Naive thymus-derived CD4-positive, alpha-beta T cell (primary cell): ENCODE results near the gene PTK6. TPM values are rescaled to one million over a fixed set of nuclear protein-coding genes. Genes with fewer than 3 reads are reported as not detected.

ENCODE experiments used
- ATAC-seq: fragments of 150-1000 bp; cut with Tn5 transposase; 2 replicates; pipeline ENCODE4 v1.10.0; 2021; ENCODE audit warnings: mild to moderate bottlenecking, moderate library complexity
- CTCF ChIA-PET: fragments of 350-600 bp; sonication (Branson Sonifier 250); formaldehyde crosslinking; loops from one replicate; lab custom pipeline; 2021; ENCODE audit warnings: antibody characterized with exemption; lab: Charles Lee
- POLR2A ChIA-PET: fragments of 350-600 bp; sonication (Branson Sonifier 250); formaldehyde crosslinking; loops from one replicate; lab custom pipeline; 2021; ENCODE audit warnings: antibody characterized with exemption, inconsistent platforms; lab: Charles Lee
- DNase-seq, 9 donors: peaks; one replicate each; pipeline versions ENCODE4 v3.0.0 to v3.0.0-alpha.2; 2020 to 2022; ENCODE audit warnings: mixed read lengths in 1 of 9
- H3K27ac ChIP-seq: one replicate; pipeline ENCODE4 v1.7.0; 2013; ENCODE audit warnings: mild to moderate bottlenecking, low read depth, low read length, moderate library complexity
- H3K27me3 ChIP-seq, 2 donors: one replicate each; pipeline ENCODE4 v1.7.0; 2013; ENCODE audit warnings: low read length in 2 of 2, mild to moderate bottlenecking in 2 of 2, moderate library complexity in 2 of 2; ENCODE audit not compliant: control insufficient read depth in 2 of 2, insufficient read depth in 2 of 2
- H3K36me3 ChIP-seq, 3 experiments: 1 replicate in 2 of 3; 2 replicates in 1 of 3; pipeline ENCODE4 v1.7.0; 2013; ENCODE audit warnings: low read length in 3 of 3, mild to moderate bottlenecking in 3 of 3, moderate library complexity in 1 of 3; ENCODE audit not compliant: insufficient read depth in 3 of 3, control insufficient read depth in 2 of 3
- H3K4me1 ChIP-seq, 2 donors: one replicate each; pipeline ENCODE4 v1.7.0; 2013; ENCODE audit warnings: low read length in 2 of 2, mild to moderate bottlenecking in 2 of 2, moderate library complexity in 1 of 2; ENCODE audit not compliant: control insufficient read depth in 2 of 2, insufficient read depth in 2 of 2
- H3K4me3 ChIP-seq: 2 replicates; pipeline ENCODE4 v1.7.0; 2013; ENCODE audit warnings: mild to moderate bottlenecking, low read length
- H3K9me3 ChIP-seq, 3 experiments: 1 replicate in 2 of 3; 2 replicates in 1 of 3; pipeline ENCODE4 v1.7.0; 2013; ENCODE audit warnings: low read length in 3 of 3; ENCODE audit not compliant: control insufficient read depth in 2 of 3
- H3K27ac Mint-ChIP-seq, 9 donors: one replicate each; pipeline ENCODE4 v1.8.0; 2020 to 2022; ENCODE audit warnings: mixed read lengths in 9 of 9, mild to moderate bottlenecking in 8 of 9, moderate library complexity in 5 of 9, inconsistent platforms in 2 of 9
- H3K27me3 Mint-ChIP-seq, 5 donors: one replicate each; pipeline ENCODE4 v1.8.0; 2021 to 2022; ENCODE audit warnings: mixed read lengths in 5 of 5, mild to moderate bottlenecking in 1 of 5
- H3K36me3 Mint-ChIP-seq, 5 donors: one replicate each; pipeline ENCODE4 v1.8.0; 2020 to 2022; ENCODE audit warnings: mixed read lengths in 5 of 5, mild to moderate bottlenecking in 3 of 5, inconsistent platforms in 1 of 5
- H3K4me1 Mint-ChIP-seq, 7 donors: one replicate each; pipeline ENCODE4 v1.8.0; 2020 to 2022; ENCODE audit warnings: mixed read lengths in 7 of 7, mild to moderate bottlenecking in 3 of 7, inconsistent platforms in 1 of 7
- H3K4me3 Mint-ChIP-seq, 10 donors: one replicate each; pipeline ENCODE4 v1.8.0; 2020 to 2022; ENCODE audit warnings: mild to moderate bottlenecking in 10 of 10, mixed read lengths in 10 of 10, moderate library complexity in 6 of 10, inconsistent platforms in 2 of 10
- H3K9me3 Mint-ChIP-seq, 11 donors: one replicate each; pipeline ENCODE4 v1.8.0; 2020 to 2022; ENCODE audit warnings: mixed read lengths in 11 of 11, mild to moderate bottlenecking in 4 of 11, inconsistent platforms in 1 of 11, moderate library complexity in 1 of 11
- intact Hi-C, 2 donors: fragments of 100-400 bp; cut with micrococcal nuclease; formaldehyde crosslinking; loops; one replicate each; pipeline ENCODE4 v1.15.1; 2023
- polyA plus RNA-seq, 2 donors: library from polyadenylated mRNA; unstranded; fragments of 300-500 nt; fragmentation: Illumina TruSeq; gene quantifications; one replicate each; pipeline ENCODE4 v1.2.3, GENCODE V29; 2021
- total RNA-seq, 6 experiments: library from RNA in 5 of 6; stranded (reverse) in 5 of 6; gene quantifications; 1 replicate in 5 of 6; 2 replicates in 1 of 6; pipeline ENCODE4 v1.2.3 and lab custom pipeline; 2021 to 2026

PTK6 gene
- total and polyA plus RNA-seq, 7 experiments from 2014 or later: 0.07 to 0.96 (median 0.40) TPM; not detected in 1

DNA sequence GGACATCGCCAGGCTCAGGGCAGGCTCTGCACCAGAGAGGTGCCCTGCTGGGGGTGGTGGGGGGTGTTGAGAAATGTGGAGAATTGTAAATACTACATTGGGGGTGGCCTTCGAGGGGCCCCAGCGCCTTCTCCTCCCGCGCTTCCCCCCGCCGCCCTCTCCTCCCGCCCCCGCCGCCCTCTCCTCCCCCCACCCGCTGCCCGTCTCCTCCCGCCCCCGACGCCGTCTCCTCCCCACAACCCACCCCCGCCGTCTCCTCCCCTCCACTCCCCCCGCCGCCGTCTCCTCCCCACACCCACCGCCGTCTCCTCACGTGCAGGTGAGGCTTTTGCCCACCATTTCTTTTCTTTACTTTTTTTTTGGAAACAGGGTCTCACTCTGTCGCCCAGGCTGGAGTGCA lies 11.8 kb upstream of the PTK6 start:
- H3K4me1 ChIP-seq: peaks cover 13 to 17% of the 10 kb centered on the region in 2 donors
- H3K9me3 ChIP-seq: no peaks in the 10 kb centered on the region
- ChIA-PET CTCF (no interaction called here), POLR2A (no interaction called here)
- H3K4me3 ChIP-seq: no peak overlapping the region
- ATAC-seq: no peak
- H3K36me3 ChIP-seq: no peaks in the 10 kb centered on the region
- H3K27me3 ChIP-seq: no peaks in the 10 kb centered on the region
- Mint-ChIP-seq H3K4me3 (no peak overlapping the region), H3K4me1 (peaks cover 9 to 16% (median 13%) of the 10 kb centered on the region in 7 donors), H3K9me3 (no peaks in the 10 kb centered on the region), H3K36me3 (no peaks in the 10 kb centered on the region), H3K27me3 (peaks cover 0 to 27% (median 5%) of the 10 kb centered on the region in 5 donors), H3K27ac (no peak overlapping the region)
- no peak for DNase-seq
- no peak overlapping the region for H3K27ac ChIP-seq
- intact Hi-C loops: no loop called here

DNA sequence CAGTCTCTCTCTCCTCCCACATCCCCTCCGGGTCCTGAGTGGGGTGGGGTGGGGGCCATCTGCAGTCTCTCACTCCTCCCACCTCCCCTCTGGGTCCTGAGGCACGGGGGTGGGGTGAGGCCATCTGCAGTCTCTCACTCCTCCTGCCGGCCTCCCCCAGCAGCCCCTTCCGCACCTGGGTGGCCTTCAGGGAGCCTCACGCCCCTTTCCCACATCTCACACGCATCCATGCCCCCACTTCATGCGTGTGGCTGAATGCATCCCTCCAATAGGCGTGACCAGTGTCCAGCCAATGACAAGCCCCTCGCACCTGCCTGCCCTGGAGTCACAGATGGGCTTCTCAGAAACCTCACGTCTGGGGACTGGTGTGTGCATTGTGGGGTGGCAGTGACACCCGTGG lies 11.4 kb upstream of the PTK6 start:
- DNase-seq (no peak), ATAC-seq (no peak)
- Mint-ChIP-seq H3K9me3 (no peaks in the 10 kb centered on the region), H3K36me3 (no peaks in the 10 kb centered on the region), H3K4me1 (peaks cover 13 to 18% (median 16%) of the 10 kb centered on the region in 7 donors), H3K27me3 (peaks cover 0 to 27% (median 5%) of the 10 kb centered on the region in 5 donors), H3K4me3 (no peak overlapping the region), H3K27ac (no peak overlapping the region)
- CTCF ChIA-PET: no interaction called here
- POLR2A ChIA-PET: no interaction called here
- no peak overlapping the region for H3K4me3 ChIP-seq
- intact Hi-C loops: no loop called here
- no peaks in the 10 kb centered on the region for H3K36me3 ChIP-seq
- H3K27me3 ChIP-seq: no peaks in the 10 kb centered on the region
- no peak overlapping the region for H3K27ac ChIP-seq
- H3K9me3 ChIP-seq: no peaks in the 10 kb centered on the region
- H3K4me1 ChIP-seq: peaks cover 13 to 16% of the 10 kb centered on the region in 2 donors

GRCh38 chr20:63547725-63548480 lies 10.7 kb upstream of the PTK6 start, which contains the start of gene SRMS:
Gene SRMS, minus strand, starts transcription at chr20:63547749. Its CDS starts 286 bp downstream, at chr20:63547463.
- H3K36me3 ChIP-seq: no peaks in the 10 kb centered on the region
- no peak within 1 kb of the TSS for H3K4me3 Mint-ChIP-seq
- peaks cover 9 to 10% of the 10 kb centered on the region in 2 donors for H3K4me1 ChIP-seq
- no peak within 1 kb of the TSS for H3K27ac ChIP-seq
- no peaks in the 10 kb centered on the region for H3K27me3 ChIP-seq
- no peaks in the 10 kb centered on the region for H3K9me3 ChIP-seq
- peaks cover 10 to 17% (median 14%) of the 10 kb centered on the region in 7 donors for H3K4me1 Mint-ChIP-seq
- peaks cover 0 to 27% (median 5%) of the 10 kb centered on the region in 5 donors for H3K27me3 Mint-ChIP-seq
- ATAC-seq (no peak), DNase-seq (no peak)
- POLR2A ChIA-PET: interaction anchor here (1.2 kb wide), 1 partner anchor 9 kb away, joined by 3 read pairs; no protein-coding TSS in a partner anchor
- H3K36me3 Mint-ChIP-seq: no peaks in the 10 kb centered on the region
- no peaks in the 10 kb centered on the region for H3K9me3 Mint-ChIP-seq
- intact Hi-C loops: no loop called here
- peak within 1 kb of the TSS in 1 of 9 donors; percentile 32 for H3K27ac Mint-ChIP-seq
- CTCF ChIA-PET: no interaction called here
- H3K4me3 ChIP-seq: no peak within 1 kb of the TSS

DNA sequence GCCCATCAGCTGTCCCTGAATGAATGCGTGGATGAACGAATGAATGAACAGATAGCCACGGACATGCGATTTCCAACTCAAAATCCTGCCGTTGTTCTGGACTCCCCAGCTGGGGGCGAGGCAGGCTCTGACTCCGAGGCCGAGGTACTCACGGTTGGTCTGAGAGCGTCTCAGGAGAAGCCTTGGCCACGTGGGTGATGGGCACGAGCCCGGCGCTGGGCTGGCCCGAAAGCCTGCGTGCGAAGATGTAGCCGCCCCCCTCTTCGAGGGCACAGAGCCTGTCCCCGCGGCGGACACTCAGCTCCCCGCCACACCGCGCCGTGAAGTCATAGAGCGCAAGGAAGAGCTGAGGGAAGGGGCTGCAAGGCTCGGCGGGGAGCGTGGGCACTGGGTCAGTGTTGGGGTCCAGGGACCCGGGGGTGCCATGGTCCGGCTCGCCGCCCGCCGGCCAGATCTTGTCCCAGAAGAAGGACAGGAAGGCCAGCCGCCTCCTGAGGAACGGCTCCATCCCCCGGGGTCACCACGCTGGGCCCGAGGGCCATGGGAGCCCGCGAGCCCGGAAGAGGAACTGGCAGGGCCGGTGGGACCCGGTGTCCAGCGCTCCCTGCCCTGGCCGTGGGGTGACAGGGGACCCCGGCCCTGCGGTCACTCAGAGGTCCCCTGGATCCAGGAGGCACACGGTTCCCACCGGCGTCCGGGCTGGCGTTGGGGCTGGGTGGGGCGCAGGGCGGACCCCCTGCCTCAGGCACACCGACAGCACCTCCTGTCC lies 10.0 kb upstream of the PTK6 start:
- no peaks in the 10 kb centered on the region for H3K27me3 ChIP-seq
- peak overlapping the region in 1 of 9 donors; percentile 32 for H3K27ac Mint-ChIP-seq
- ATAC-seq (peak; percentile 15), DNase-seq (no peak)
- no peak overlapping the region for H3K27ac ChIP-seq
- H3K4me1 Mint-ChIP-seq: peaks cover 3 to 10% (median 7%) of the 10 kb centered on the region in 7 donors
- no peaks in the 10 kb centered on the region for H3K9me3 Mint-ChIP-seq
- H3K4me3 Mint-ChIP-seq: no peak overlapping the region
- H3K36me3 ChIP-seq: no peaks in the 10 kb centered on the region
- ChIA-PET POLR2A (interaction anchor here (1.2 kb wide), 1 partner anchor 8 kb away, joined by 3 read pairs; no protein-coding TSS in a partner anchor), CTCF (no interaction called here)
- intact Hi-C loops: no loop called here
- no peaks in the 10 kb centered on the region for H3K9me3 ChIP-seq
- H3K36me3 Mint-ChIP-seq: no peaks in the 10 kb centered on the region
- H3K4me3 ChIP-seq: no peak overlapping the region
- H3K4me1 ChIP-seq: peaks cover 1 to 2% of the 10 kb centered on the region in 2 donors
- peaks cover 0 to 24% (median 5%) of the 10 kb centered on the region in 5 donors for H3K27me3 Mint-ChIP-seq

DNA sequence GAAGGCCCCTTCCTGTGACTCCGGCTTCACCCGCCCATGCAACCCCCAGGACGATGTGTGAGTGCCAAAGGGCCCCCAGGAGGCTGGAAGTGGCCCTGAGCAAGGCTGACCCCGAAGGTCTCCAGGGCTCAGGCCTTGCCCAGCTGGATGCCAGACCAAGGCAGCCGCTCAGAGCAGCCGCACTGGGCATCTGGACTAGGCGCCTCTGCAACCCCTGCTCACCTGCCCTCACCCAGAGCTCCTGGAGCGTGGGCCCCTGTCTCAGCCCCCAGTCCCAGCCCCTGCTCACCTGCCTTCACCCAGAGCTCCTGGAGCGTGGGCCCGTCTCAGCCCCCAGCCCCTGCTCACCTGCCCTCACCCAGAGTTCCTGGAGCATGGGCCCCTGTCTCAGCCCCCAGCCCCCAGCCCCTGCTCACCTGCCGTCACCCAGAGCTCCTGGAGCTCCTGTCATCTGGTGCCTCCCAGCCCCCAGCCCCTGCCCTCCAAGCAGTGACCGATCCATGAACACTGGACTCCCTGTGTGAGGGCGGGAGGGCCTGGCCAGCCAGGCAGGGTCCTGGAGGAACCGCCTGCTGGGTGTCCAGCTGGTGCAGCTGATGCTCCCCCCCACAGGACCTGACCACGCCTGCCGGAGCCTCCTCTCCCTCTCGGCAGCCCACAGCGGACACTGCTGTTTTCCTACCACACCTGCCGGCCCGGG lies 9.2 kb upstream of the PTK6 start:
- H3K4me1 Mint-ChIP-seq: peaks cover 2 to 9% (median 5%) of the 10 kb centered on the region in 7 donors
- POLR2A ChIA-PET: no interaction called here
- intact Hi-C loops: no loop called here
- no peaks in the 10 kb centered on the region for H3K4me1 ChIP-seq
- DNase-seq: no peak
- H3K27ac Mint-ChIP-seq: peak overlapping the region in 3 of 9 donors; percentile 5 to 32 (median 25)
- peaks cover 0 to 24% (median 5%) of the 10 kb centered on the region in 5 donors for H3K27me3 Mint-ChIP-seq
- no peaks in the 10 kb centered on the region for H3K36me3 ChIP-seq
- no peak overlapping the region for H3K4me3 Mint-ChIP-seq
- H3K27ac ChIP-seq: no peak overlapping the region
- no peaks in the 10 kb centered on the region for H3K9me3 ChIP-seq
- H3K27me3 ChIP-seq: no peaks in the 10 kb centered on the region
- no peak overlapping the region for H3K4me3 ChIP-seq
- no peaks in the 10 kb centered on the region for H3K36me3 Mint-ChIP-seq
- CTCF ChIA-PET: interaction anchor here (0.7 kb wide), 1 partner anchor 9 kb away, joined by 4 read pairs; the partner anchor contains the start of gene PTK6
- peak; percentile 11 for ATAC-seq
- no peaks in the 10 kb centered on the region for H3K9me3 Mint-ChIP-seq

GRCh38 chr20:63545814-63546213 lies 8.6 kb upstream of the PTK6 start:
- peak; percentile 36 for ATAC-seq
- ChIA-PET CTCF (interaction anchor here (0.7 kb wide), 1 partner anchor 9 kb away, joined by 4 read pairs; the partner anchor contains the start of gene PTK6), POLR2A (no interaction called here)
- H3K4me3 ChIP-seq: no peak overlapping the region
- H3K9me3 ChIP-seq: no peaks in the 10 kb centered on the region
- no peaks in the 10 kb centered on the region for H3K27me3 ChIP-seq
- H3K4me1 Mint-ChIP-seq: peaks cover 2 to 8% (median 5%) of the 10 kb centered on the region in 7 donors
- peaks cover 0 to 21% (median 5%) of the 10 kb centered on the region in 5 donors for H3K27me3 Mint-ChIP-seq
- no peaks in the 10 kb centered on the region for H3K9me3 Mint-ChIP-seq
- intact Hi-C loops: no loop called here
- no peak overlapping the region for H3K27ac ChIP-seq
- H3K27ac Mint-ChIP-seq: no peak overlapping the region
- H3K36me3 Mint-ChIP-seq: no peaks in the 10 kb centered on the region
- DNase-seq: no peak
- H3K36me3 ChIP-seq: no peaks in the 10 kb centered on the region
- H3K4me1 ChIP-seq: no peaks in the 10 kb centered on the region
- no peak overlapping the region for H3K4me3 Mint-ChIP-seq
